ENCODE results near the gene FTCD. TPM values are rescaled to one million over a fixed set of nuclear protein-coding genes. Genes with fewer than 3 reads are reported as not detected.

Gene FTCD
- total and polyA plus RNA-seq, 3 donors from 2014 or later: 49.2 to 63.5 (median 50.5) TPM

- H3K36me3 ChIP-seq (ENCODE audit: low read depth, missing control alignments): no peaks in the 10 kb centered on the region
- intact Hi-C loops (cut with DNase I; ENCODE audit: low total_unique reads): no loop called here
- H3K27me3 ChIP-seq: no peaks in the 10 kb centered on the region
- WGBS, 2 donors: 80 to 82% methylated on average over 8 of the region's 8 CpGs
- no peak overlapping the region for H3K27ac ChIP-seq
- no peak overlapping the region for H3K4me3 ChIP-seq
- H3K4me1 ChIP-seq: peaks cover 5% of the 10 kb centered on the region
- peak; percentile 4 for DNase-seq
- no peak for TF ChIP-seq CTCF (IDR thresholded peaks at IDR 0.05)
- no peak for TF ChIP-seq POLR2A (IDR thresholded peaks at IDR 0.05)
- H3K9me3 ChIP-seq: no peaks in the 10 kb centered on the region
Measured at GRCh38 chr21:46168659-46169386, 13.4 kb upstream of the FTCD start.

- DNase-seq: peak; percentile 9
- Histone ChIP-seq H3K4me1 (peaks cover 5% of the 10 kb centered on the region), H3K9me3 (no peaks in the 10 kb centered on the region), H3K27me3 (no peaks in the 10 kb centered on the region), H3K36me3 (ENCODE audit: low read depth, missing control alignments) (no peaks in the 10 kb centered on the region), H3K27ac (no peak overlapping the region), H3K4me3 (no peak overlapping the region)
- intact Hi-C loops (cut with DNase I; ENCODE audit: low total_unique reads): no loop called here
- TF ChIP-seq CTCF (IDR thresholded peaks at IDR 0.05) (no peak), POLR2A (IDR thresholded peaks at IDR 0.05) (no peak)
- 83 to 88% methylated on average over 9 to 14 of the region's 14 CpGs for WGBS, 2 donors
Measured at GRCh38 chr21:46168238-46168637, 12.9 kb upstream of the FTCD start.

- Histone ChIP-seq H3K9me3 (no peaks in the 10 kb centered on the region), H3K36me3 (ENCODE audit: low read depth, missing control alignments) (no peaks in the 10 kb centered on the region), H3K4me1 (no peaks in the 10 kb centered on the region), H3K4me3 (no peak overlapping the region), H3K27ac (no peak overlapping the region), H3K27me3 (no peaks in the 10 kb centered on the region)
- DNase-seq: no peak
- intact Hi-C loops (cut with DNase I; ENCODE audit: low total_unique reads): no loop called here
- TF ChIP-seq POLR2A (IDR thresholded peaks at IDR 0.05) (no peak), CTCF (IDR thresholded peaks at IDR 0.05) (no peak)
Measured at GRCh38 chr21:46165098-46165497, 9.7 kb upstream of the FTCD start.

GRCh38 chr21:46163380-46163779, 8.0 kb upstream of the FTCD start:
- 59 to 60% methylated on average over 4 of the region's 4 CpGs for WGBS, 2 donors
- H3K4me3 ChIP-seq: no peak overlapping the region
- TF ChIP-seq POLR2A (IDR thresholded peaks at IDR 0.05) (no peak), CTCF (IDR thresholded peaks at IDR 0.05) (no peak)

More at GRCh38 chr21:46163380-46163779, 8.0 kb upstream of the FTCD start:
- no peaks in the 10 kb centered on the region for H3K9me3 ChIP-seq
- intact Hi-C loops (cut with DNase I; ENCODE audit: low total_unique reads): no loop called here
- no peaks in the 10 kb centered on the region for H3K36me3 ChIP-seq (ENCODE audit: low read depth, missing control alignments)
- no peak overlapping the region for H3K27ac ChIP-seq
- no peaks in the 10 kb centered on the region for H3K27me3 ChIP-seq
- DNase-seq: peak; percentile 13
- H3K4me1 ChIP-seq: no peaks in the 10 kb centered on the region
